Hematopoietic multipotent progenitor cell treated with erythropoietin and hydrocortisone succinate and interleukin-3 and kit ligand, for 8 days (in vitro differentiated cells): Measurements from ENCODE around the gene CFAP65.

Source experiments
- DNase-seq: peaks from one replicate; pipeline ENCODE4 v3.0.0-alpha.2; 2015

The CFAP65 gene, protein sequence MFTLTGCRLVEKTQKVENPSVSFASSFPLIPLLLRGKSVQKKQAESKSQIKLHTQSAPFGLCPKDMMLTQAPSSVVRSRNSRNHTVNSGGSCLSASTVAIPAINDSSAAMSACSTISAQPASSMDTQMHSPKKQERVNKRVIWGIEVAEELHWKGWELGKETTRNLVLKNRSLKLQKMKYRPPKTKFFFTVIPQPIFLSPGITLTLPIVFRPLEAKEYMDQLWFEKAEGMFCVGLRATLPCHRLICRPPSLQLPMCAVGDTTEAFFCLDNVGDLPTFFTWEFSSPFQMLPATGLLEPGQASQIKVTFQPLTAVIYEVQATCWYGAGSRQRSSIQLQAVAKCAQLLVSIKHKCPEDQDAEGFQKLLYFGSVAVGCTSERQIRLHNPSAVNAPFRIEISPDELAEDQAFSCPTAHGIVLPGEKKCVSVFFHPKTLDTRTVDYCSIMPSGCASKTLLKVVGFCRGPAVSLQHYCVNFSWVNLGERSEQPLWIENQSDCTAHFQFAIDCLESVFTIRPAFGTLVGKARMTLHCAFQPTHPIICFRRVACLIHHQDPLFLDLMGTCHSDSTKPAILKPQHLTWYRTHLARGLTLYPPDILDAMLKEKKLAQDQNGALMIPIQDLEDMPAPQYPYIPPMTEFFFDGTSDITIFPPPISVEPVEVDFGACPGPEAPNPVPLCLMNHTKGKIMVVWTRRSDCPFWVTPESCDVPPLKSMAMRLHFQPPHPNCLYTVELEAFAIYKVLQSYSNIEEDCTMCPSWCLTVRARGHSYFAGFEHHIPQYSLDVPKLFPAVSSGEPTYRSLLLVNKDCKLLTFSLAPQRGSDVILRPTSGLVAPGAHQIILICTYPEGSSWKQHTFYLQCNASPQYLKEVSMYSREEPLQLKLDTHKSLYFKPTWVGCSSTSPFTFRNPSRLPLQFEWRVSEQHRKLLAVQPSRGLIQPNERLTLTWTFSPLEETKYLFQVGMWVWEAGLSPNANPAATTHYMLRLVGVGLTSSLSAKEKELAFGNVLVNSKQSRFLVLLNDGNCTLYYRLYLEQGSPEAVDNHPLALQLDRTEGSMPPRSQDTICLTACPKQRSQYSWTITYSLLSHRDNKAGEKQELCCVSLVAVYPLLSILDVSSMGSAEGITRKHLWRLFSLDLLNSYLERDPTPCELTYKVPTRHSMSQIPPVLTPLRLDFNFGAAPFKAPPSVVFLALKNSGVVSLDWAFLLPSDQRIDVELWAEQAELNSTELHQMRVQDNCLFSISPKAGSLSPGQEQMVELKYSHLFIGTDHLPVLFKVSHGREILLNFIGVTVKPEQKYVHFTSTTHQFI (N-terminal part only)

DNA sequence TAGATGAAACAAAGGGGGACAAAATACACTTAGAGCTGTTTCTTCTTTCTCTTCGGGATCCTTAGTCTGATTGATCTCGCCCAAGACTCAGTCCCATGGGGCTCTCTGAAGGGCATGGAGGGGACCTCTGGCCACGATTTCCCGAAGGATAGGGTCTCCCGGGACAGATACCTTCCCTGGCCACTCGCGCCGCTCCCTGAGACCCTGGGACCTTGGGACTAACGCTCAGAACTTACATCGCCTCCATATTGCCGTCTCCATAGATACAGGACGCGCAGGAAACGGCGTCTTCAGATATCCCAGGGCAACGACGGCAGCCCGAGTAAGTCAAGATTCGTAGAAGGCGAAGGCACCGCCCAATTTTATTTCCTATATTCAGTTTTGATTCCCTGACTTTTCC lies at the start of gene CFAP65:
Gene CFAP65 (minus strand): TSS at position 265 of the 400 bp plus-strand sequence. CDS start 2,468 bp downstream, outside the sequence.
- DNase-seq, result peak; percentile 9

DNA sequence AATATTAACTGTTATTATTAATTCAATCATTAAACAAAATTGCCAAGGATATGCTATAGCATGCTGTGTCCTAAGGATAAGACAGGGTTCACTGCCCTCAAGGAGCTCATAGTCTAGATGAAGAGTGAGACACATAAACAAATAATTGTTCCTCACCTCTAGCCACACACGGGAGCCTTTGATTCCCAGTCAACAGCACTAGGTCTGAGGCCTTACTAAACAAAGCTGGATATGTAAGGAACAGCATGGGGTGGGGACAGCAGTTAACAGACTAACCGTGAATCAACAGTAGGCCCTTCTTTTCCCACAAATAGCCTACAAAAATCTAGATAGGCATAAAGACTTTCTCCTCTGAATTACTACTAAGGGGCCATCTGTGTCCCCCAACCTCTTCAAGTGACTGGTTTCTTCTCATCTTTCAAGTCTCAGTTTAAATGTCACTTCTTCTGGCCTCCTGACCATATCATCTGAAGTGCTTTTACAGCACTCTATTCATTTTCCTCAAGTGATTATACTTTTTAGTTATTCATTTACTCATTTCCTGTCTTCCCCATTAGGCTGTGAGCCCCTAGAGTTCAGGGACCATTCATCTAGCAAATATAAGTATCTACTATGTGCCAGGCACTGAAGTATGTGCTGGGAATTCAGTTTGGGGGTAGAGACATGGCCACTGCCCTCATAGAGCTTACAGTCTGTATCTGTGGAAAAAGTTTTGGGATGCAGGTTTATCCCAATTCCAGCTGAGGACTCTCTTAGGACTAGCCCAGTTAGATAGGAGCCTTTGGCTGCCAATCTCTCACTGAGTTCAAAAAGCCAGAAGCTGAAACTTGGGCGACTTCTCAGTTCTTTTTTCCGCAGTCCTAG lies 49.4 kb upstream of the CFAP65 start:
- no peak for DNase-seq

DNA sequence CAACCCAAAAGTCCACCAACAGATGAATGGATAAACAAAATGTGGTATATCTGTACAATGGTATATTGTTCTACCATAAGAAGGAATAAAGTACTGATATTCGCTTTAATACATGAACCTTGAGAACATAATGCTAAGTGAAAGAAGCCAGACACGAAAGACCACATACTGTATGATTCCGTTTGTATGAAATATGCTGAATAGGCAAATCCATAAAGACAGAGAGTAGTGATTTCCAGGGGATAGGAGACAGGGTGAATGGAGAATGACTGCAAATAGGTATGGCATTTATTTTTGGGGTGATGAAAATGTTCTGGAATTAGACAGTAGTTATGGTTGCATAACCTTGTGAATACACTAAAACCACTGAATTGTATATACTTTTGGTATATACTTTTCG lies 48.0 kb upstream of the CFAP65 start:
- no peak for DNase-seq

DNA sequence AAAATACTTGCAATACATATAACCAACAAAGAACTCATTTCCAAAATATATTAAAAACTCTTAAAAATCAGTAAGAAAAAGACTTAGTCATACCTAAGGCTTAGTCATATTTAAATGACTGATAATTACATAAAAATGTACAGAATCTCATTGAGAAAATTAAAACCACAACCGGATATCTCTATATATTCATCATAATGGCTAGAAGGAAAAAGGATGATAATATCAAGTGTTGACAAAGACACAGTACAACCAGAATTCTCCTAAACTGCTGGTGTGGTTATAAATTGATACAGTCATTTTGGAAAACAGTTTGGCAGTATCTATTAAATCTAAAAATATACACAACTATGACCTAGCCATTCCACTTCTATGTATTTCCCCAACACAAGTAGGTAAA lies 46.5 kb upstream of the CFAP65 start:
- no peak for DNase-seq

DNA sequence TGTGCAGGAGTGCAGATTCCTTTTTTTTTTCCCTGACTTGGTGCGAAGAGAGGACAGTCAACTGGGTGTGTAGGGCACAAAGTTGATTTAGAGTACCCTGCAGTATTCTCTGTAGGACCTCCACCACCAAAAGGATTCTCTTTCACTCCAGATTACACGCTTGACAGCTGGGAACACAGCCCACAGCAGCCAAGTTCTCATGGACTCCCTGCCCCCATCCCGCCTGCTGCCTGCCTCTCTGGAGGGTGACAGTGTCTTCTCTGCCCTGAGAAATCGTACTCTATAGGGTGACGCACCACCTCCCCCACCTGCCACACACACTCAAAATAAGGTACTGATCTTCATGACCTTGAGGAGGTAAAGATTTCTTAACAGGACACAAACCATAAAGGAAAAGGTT lies 46.0 kb upstream of the CFAP65 start:
- no peak for DNase-seq

DNA sequence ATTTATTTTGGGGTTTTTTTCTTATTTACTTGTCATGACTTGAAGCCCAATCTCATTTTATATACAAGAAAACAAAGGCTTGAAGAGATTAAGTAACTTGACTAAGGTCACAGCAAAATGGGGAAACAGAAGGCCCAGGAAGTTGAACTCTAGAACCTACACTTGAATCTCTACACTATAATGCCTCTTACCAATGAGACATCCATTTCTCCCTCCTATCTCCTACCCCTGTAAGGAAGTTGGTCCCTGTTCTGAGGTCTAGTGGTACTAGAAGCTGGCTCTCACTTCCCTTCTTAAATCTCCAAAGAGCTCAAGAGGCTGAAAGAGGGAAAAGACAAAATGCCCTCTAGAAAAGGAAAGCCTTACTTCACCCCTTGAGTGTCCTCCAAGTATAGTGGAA lies 44.9 kb upstream of the CFAP65 start:
- DNase-seq, result no peak

DNA sequence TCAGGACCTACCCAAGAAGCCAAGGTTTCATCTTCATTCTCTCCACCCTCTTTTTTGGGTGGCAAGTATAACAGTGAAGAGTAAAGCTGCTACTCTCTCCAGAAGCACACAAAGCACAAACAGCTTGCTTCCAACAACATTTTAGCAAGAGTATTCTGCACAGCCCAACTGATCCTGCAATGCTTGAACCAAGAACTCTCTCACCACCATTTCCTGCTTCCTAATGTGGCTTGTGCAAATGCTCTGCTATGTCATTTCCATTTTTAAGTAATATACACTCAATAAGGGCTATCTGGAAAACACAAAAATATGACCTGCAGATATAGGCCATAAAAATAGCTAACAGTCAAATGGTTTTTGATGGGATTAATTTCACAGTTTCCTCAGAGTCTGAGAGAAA lies 43.5 kb upstream of the CFAP65 start:
- DNase-seq, result no peak

DNA sequence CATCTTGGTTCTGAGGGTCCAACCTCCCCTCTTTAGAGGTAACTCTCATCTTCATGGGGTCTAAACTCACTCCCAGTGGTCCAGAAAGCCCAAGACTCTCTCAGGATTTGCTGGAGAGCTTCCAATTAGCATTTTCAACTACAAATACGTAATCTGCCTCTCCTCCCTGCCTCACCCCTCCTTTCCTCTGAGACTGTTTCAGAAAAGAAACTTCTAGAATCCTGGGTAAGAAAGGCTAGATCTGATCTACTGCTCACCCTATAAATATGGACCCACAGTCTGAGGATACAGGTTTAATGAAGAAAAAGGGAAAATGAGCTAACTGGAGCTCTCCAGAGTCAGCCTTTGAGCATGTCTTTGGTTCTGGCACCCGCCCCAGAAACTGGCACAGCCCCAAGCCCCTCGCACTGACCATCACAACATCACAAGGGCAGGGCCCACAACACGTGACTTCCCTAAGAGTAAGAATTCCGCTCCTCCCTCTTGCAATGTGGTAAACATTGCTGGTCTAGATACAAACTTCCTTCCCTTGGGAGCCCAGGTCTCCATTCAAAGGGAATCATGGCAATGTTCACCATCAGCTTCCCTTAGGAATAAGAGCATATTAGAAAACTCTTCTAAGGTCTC lies 41.1 kb upstream of the CFAP65 start:
- DNase-seq, result no peak

DNA sequence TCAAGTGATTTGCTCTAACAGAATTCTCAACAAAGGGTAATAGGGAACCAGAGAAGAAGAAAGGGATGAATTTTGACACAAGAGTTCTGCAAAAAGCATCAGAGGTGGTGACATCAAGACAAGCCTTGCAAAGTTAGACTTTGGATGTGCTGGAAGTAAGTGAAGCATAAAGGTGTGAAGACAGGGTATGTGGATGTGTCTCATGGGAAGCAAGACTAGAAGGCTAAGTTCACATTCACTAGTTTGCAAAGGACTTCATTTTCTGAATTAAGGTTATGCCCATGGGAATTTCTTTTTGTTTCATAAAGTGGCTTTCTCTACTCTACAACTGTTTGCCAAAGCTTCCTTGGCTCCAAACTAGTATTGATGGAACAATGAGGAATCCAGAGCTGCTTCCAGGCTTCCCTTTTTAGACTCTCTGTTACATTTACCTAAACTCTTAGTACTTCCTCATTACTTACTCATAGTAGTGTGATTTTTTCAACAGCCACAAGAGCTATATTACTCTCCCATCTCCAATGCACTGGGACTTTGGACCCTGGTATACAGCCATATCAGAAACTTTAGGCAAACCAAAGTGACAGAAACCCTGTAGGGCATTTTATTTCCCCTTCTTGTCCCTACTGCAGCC lies 40.5 kb upstream of the CFAP65 start:
- DNase-seq, result no peak

DNA sequence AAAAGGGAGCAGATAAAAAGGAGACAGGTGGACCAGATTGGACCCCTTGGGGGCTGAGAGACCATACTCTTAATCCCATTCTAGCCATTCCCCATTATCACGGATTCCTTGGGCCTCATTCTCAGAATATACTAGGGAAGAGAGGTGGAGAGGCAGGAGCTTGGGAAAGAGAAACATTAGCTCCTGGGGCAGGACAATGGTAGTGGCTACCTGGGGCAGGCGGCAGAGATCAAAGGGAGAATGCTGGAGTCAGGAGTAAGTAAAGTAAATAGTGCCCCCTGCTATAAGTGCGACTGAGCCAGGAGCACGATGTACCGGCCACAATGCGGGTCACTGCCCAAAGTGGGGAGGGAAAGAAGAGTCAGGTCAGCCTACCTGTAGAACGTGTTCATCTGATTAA lies 39.8 kb upstream of the CFAP65 start:
- DNase-seq, result no peak

DNA sequence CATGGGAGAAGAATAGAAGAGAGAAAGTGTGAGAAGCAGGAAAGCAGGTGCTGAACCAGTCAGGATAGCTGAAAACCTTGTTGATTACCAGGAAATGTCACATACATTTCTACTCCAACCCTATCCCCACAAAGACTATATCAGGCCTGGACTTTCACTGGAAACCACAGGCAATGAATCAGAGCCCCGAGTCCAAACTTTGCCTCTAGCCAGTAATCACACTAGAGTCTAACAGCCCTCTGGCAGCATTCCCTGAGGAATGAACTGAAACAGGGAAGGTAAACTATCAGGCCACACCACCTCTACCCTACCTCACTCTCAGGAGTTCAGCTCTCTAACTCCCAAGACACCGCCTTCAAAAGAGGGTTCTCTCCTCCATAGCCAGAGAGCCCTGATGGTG lies 38.1 kb upstream of the CFAP65 start:
- no peak for DNase-seq

DNA sequence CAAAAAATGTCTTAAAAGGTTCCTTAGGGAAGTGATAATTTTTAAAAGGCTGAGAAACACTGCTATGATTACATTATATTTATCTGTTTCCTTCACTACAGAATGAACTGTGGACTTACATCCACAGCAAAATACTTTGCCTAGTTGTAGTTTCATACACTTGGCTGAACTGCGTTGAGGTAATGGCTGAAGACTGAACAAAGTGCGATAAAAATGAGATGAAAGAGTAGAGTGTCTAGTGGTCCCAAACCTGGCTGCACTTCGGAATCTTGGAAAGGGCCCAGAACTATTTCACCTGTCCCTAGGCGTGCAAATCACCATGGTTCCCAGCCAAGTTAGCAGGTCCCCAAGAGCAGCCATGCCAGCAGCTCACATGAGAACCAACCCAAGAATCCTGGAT lies 37.6 kb upstream of the CFAP65 start:
- no peak for DNase-seq

DNA sequence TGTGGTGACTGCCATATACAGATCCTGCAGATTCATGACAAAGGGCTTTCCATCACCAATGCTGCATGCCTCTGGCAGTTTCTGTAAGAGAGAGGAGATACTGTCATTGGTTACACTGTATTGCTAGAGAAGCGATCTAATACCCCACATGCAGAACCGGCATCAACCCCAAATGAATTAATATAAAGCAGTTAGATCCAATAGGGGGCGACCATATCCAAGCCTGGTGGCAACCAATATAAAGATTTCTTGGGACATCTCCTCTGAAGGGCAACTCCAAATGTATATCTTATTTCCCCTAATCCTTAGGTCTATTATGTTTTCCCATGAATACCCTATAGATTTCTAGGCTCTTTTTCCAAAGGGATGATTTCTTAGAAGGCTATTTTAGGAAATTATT lies 36.8 kb upstream of the CFAP65 start:
- no peak for DNase-seq

DNA sequence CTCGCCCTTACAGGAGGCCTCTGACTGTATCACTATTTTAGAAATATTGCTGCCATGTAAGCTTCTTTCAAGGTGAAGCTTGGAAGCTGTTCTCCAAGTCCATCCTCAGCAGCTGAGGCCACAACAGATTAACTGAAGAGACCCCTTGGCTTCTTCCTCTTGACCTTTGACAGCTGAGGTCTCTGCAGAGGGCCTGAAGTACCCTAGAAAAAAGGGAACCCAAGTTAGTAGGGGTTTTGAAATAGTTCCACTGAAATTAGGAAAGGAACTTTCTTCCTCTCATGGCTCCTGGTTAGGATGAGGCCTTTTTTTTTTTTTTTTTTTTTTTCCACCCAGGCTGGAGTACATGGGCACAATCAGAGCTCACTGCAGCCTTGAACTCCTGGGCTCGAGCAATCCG lies 34.9 kb upstream of the CFAP65 start:
- DNase-seq, result no peak

DNA sequence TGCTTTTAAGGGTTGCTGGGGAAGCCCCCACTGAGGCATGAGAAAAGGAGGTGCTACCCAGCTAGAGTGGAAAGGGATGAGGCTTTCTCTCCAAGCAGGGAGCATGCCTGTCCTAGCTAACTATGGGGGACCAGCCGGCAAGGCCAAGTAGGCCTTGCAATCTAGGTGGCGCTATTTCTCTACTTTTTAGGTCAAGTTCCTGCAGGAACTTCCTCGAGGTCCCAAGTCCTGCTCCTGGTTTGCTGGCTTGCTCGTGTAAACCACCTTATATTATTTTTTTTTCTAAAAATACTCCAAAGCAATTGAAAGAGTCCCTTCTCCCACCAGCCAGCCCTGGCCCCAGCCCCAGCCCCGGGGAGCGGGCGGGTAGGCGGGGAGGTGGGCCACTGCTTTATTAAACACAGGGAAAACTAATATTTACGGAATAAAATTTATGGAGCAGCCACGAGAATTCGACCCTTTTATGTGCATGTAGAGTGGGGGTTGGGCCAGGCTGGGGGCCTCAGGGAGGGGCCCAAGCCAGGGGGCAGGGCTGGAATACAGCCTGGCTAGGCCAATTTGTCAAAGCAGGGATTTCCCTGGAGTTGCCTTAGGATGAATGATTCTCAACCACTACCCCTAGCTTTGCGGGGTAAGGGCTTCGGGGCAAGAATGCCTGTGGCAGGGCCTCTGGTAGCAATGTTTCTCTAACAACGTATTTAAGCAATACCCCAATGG lies 32.3 kb upstream of the CFAP65 start:
- peak; percentile 60 for DNase-seq

DNA sequence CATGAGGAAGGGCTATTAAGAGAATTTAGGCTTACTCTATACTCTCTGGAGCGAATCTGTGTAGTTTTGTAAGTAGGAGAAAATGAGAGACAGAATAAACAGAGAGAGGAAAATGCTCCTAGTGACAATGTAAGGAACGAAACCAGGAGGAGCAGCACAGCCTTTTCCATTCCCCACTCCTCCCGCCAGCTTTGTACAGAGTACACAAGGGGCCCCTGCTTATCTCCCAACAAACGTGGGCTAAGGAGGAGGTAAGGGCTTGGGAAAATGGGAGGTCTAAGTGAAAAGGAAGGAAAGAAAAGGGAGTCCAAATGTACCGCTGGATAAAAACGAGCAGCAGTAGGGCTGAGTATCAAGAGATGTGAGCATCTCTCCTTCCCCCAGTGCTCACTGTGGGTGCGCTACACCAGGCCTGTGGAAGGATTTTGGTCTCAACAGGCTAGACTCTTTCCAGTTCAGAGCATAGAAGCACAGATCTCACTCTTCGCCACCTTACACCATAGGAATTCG lies 31.5 kb upstream of the CFAP65 start:
- no peak for DNase-seq

DNA sequence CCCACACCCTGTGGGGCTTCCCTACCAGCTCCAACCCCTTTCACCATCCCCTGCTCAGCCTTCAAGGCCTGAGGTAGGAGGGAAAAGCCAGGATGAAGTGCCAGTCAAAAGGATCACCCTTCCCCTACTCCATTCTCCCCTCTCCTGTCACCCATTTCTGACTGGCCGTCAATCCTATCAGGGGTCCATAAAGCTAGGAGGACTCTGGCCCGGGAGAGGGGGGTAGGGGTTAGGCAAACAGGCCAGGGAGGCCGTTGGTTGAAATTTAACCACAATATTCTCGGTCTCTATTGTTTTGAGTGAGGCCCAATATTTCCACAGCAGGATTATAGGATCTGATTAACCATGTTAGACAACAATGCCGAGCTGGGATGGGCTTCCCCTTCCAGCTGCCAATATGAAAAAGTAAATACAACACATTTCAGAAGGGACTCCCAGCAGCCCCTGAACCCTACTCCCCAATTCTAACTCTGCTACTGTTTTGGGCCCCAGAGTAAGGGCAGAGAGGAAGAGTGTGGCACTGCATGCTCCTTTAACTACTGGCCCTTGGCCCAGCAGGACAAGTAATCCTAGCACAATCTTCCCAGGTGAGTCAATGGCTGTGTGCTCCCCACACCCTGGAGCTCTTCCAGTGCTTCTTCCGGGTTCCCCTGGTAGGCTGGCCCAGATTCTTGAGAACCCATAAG lies 30.0 kb upstream of the CFAP65 start:
- no peak for DNase-seq

DNA sequence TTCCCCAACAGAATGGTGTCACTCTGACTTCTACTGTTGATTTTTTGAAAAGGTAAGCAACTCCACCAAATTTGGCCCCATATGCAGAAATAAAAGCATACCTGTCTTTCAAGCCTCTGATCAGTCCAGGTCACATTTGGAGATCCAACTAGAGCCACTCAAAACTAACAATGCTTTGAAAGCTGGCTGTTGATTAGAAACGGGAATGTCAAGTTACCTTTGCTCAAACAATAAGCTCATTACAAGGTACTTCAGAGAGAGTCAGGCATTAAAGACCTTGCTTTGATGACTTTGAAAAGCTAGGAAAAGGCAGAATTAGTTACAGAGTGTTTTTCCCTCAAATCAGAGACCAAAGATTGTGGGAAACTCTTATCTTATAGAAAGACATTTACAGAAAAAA lies 24.2 kb upstream of the CFAP65 start:
- DNase-seq, result no peak

DNA sequence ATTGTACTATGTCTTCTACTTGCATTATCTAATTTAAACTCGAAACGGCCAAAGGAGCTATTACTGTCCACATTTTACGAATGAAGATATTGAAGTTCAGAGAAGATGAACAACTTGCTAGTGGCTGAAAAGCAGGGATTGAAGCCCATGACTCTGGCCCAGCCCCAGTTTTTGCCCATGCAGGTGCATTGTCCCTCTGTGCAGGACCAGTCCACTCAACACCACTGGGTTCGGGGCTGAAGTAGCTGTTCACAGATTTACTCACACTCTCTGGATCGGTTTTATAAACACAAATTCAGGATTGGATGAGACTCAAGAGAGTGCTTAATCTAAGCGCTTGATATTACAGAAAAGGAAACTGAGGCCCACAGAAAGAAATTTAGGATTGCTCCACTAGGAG lies 20.8 kb upstream of the CFAP65 start:
- no peak for DNase-seq
